ENCODE data around the gene GALNT16.

GALNT16 gene

DNA sequence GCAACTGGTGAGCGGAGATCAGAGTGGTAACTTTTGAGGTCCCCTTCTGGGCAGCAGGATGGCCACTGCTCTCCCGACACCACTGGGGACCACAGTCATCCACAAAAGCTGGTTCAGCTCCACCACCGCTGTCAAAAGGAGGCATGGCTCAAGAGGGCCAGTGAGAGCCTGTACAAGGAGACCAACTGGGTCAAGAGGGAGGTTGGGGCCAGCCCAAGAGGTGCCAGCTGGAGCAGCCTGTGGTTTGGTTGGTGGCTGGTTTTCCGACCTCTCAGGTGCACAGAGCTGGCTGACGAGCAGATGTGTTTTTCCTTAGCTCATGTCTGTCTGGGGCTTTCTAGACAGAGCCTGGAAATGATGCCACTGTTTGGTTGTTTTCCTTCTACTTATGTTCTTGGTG lies 78.0 kb downstream of the GALNT16 start:
- no peak for DNase-seq

DNA sequence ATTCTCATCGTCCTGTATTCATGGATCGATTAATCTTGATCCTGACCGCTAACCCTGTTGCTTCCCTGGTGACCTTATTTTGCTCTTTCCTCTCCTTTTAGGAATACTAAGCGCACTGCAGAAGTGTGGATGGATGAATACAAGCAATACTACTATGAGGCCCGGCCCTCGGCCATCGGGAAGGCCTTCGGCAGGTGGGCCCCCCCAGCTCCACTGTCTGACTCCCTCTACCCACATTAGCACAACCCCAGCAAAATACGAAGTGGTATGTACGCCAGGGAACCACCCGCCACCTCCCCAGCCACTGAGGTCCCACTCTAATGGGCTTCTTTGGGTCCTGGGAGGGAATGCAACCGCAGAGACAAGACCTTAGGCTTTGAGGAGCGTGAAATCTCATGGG lies 79.5 kb downstream of the GALNT16 start:
- DNase-seq, result no peak

- no peak for DNase-seq
Measured at GRCh38 chr14:69342928-69343525, 83.1 kb downstream of the GALNT16 start.

GRCh38 chr14:69344171-69344570 lies 84.2 kb downstream of the GALNT16 start:
- DNase-seq, result no peak

DNA sequence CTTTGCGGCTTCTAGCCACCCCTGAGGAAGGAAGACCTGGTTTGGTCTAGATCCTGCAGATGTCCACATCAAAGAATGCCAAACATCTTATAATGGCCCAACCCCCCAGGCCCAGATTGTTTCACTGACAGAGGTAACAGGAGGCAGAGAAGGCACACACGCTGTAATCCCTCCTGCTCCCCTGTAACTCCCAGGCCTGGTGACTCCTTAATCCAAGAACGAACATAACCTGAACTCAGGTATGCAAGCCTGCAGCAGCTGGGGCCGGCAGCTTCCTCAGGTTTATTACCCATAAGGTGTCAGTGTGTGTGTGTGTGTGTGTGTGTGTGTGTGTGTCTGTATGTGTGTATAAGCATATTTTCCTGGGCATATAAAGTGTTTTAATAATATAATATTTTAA lies 85.4 kb downstream of the GALNT16 start:
- DNase-seq, result no peak

DNA sequence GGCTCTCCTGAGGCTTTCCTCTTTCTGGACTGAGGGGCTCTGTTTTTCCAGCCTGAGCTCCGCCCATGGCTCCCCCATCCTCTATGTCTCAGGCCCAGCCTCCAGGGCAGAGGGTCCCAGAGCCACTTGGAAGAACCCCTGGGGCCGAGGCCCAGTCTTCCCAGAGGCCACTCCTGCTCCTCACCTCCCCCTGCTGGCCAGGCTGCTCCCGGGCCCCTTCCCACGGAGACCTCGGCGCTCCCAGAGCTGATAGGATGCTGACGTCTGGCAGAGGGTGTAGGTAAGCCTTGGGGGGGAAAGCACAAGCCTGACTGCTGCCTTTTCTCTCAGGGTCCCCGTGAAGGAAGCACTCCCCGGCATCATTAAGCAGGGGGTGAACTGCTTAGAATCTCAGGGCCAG lies 86.8 kb downstream of the GALNT16 start:
- no peak for DNase-seq

DNA sequence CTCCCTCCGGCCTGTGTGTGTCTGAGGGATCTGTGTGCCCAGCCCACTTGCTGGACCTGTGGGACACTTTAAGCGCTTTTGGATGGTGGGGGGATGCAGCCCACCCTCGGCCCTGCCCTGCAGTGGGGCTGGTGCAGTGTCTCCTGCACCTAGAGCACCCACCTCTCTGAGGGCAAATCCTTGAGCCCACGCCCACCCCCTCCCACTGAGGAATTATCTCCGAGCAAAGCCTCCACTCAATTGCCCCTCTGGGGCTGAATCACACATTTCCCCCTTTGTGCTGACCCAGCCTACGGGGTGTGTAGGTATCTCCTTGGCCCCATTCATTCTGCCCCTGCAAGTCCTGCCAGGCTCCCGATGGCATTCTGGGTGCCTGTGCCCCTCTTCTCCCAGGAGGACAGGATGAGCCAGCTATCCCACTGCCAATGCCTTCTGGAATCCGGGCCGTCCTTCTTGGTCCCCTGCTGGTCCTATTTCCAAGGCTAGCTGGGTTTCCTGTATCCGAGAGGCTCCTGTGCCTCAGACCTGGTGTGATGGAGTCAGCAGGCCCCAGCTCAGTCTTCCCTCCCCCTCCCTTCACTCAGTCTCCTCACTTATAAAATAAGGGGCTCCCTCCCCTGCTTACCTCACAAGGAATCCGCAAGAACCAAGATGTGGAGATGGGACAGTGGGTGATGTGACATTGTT lies 89.3 kb downstream of the GALNT16 start:
- no peak for DNase-seq

DNA sequence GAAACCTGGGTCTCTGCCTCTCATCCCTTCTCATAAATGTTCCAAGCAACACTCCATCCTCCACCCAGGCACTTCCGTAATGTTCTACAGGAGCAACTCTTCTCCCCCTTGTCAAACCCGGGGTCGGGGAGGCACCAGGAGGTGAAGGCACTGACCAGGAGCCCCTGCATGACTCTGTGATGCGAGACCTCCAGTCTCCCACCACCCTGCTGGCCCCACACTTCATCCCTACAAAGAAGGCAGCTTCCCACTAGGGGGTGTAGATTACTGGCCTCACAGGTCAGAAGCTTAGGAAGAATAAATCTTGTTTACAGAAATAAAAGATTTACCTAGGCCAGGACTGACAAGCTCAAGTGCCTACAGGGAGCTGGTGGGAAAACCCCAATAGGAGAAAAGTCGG lies 90.9 kb downstream of the GALNT16 start:
- DNase-seq, result no peak

DNA sequence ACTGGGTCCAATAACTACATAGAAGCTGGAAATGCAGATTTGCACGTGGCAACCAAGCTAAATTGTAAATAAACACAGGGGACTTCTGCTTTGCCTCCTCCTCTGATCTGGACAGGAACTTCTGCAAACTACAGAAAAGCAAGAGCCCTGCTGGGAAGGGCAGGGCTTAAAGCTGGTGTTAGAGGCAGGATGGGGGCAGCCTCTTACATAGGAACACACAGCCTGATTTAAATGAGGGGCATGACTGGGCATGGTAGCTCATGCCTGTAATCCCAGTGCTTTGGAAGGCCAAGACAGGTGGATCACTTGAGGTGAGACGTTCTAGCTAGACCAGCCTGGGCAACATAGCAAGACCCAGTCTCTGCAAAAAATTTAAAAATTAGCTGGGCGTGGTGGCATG lies 91.4 kb downstream of the GALNT16 start:
- no peak for DNase-seq

DNA sequence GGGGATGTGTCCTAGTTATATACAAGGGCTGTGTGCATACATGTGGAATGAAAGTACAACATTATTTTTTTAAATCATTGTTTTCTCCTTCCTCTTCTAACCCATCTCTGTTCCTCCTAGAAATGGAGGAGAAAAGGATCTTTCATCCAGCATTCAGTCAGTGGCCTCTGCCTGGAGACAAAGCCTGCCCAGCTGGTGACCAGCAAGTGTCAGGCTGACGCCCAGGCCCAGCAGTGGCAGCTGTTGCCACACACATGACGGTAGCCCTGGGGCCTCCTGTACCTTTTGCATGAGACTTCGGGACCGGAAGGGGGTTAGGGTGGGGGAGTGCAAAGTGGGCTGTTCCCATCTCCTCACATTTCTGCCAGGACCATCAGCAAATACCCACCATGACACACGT lies 92.0 kb downstream of the GALNT16 start:
- DNase-seq, result no peak

- DNase-seq, result no peak
Measured at GRCh38 chr14:69353168-69353567, 93.2 kb downstream of the GALNT16 start.

DNA sequence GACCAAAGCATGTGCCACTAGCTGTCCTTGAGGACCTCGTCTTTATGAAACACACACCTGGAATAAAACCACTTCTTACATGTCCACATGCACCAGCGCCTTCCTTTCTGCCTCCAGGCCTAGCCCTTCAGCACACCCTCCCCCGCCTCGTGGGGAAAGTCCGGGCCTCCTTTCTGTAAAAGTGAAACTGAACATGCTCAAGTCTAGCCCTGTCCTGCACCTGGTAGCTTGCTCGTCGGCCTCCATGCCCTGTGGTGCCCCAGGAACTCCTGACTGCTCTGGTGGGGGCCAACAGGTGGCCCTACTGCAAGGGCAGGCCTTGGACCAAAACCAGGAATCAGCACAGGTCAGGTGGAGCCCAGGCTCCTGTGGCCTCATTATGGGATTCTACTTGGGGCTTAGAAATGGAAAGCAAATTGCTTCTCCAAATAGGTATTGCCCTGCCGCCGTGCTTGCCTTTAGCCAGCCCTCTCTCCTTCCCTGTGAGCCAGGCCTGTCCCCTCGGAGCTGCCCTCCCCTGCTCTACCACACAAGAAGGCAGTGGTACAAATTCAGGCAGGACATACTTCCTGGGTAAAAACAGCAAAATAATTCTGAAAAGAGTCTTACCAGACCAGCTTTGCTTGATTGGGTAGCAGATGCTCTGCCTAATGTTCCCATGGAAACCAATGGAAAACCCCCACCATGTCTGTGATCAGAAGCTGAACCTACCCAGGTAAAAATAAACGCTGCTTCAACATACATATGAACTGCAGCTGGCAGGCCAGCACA lies 94.6 kb downstream of the GALNT16 start:
- no peak for DNase-seq

DNA sequence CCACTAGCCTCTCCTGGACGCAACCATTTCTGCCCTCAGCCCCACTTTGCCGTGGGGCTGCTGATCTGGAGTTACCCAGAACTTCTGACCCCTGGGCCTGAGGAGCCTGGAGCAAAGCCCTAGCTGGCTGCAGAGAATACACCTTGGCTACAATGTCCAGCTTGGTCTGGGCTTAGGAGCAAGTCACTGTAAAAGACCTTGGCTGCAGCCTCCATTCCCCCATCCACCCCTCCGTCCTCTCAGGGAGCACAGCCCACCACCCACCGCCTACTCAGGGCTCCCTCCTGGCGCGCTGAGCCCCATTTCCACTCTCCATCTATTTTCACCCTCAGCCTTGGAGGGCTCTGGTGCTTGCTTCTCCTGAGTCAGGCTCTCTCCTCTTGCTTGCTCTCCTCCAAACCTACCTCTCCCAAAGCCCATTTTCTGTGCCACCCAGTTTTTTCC lies 95.2 kb downstream of the GALNT16 start:
- DNase-seq, result no peak

GRCh38 chr14:69355607-69356281 lies 95.8 kb downstream of the GALNT16 start:
- peak in 1 of 14 donors; percentile 71 for DNase-seq

- DNase-seq, result no peak
Measured at GRCh38 chr14:69356903-69357543, 97.1 kb downstream of the GALNT16 start.

- no peak for DNase-seq
Measured at GRCh38 chr14:69357544-69358200, 97.7 kb downstream of the GALNT16 start.

- DNase-seq, result no peak
Measured at GRCh38 chr14:69358233-69358963, 98.4 kb downstream of the GALNT16 start.

DNA sequence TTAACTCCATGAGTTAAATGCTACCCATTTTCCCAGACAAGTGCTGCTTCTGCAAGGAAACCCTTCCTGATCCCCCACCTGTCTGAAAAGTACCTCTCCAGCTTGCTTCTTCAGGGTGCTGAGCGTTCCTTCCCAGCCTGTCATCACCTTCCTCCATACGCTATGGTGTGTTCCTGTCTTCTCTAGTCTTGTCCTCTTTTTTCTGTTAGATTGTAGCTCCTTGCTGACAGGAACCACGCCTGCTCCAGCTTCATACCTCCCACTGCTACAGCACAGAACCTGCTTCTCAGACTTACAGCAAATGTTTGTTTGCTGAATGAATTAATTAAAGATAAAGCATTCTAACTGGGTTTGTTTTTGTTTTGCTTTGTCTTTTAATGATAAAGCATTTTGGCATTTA lies 99.0 kb downstream of the GALNT16 start:
- DNase-seq, result no peak

GRCh38 chr14:69360438-69361108 lies 100.6 kb downstream of the GALNT16 start:
- DNase-seq, result no peak

- DNase-seq, result peak in 7 of 14 donors; percentile 7 to 55 (median 27)
Measured at GRCh38 chr14:69363055-69363454, 103.1 kb downstream of the GALNT16 start.

- no peak for DNase-seq
Measured at GRCh38 chr14:69363964-69364363, 104.0 kb downstream of the GALNT16 start.
